T47D (cell line): ENCODE data around the gene NTPCR.

ENCODE experiments used
- DNase-seq, 2 experiments: peaks; one replicate each; pipeline versions ENCODE4 v3.0.0 to v3.0.0-alpha.2; 2011 to 2012; ENCODE audit warnings: low read depth in 1 of 2, low spot score in 1 of 2
- JUND ChIP-seq: IDR thresholded peaks from 2 replicates; pipeline ENCODE4 v1.6.1; 2012; ENCODE audit warnings: low read depth
- in situ Hi-C: cut with HindIII; loops from 2 replicates; pipeline ENCODE4 v1.10.0; 2016; ENCODE audit warnings: low sequenced_read_pairs, low pct_unique_long_range_greater_than_20kb

The NTPCR gene

GRCh38 chr1:233004451-233004850, 54.0 kb downstream of the NTPCR start:
- DNase-seq: no peak
- in situ Hi-C loops: no loop called here
- no peak for TF ChIP-seq JUND

- in situ Hi-C loops: no loop called here
- no peak for TF ChIP-seq JUND
- DNase-seq: no peak
These were observed 54.7 kb downstream of the NTPCR start for GRCh38 chr1:233005156-233005555.

DNA sequence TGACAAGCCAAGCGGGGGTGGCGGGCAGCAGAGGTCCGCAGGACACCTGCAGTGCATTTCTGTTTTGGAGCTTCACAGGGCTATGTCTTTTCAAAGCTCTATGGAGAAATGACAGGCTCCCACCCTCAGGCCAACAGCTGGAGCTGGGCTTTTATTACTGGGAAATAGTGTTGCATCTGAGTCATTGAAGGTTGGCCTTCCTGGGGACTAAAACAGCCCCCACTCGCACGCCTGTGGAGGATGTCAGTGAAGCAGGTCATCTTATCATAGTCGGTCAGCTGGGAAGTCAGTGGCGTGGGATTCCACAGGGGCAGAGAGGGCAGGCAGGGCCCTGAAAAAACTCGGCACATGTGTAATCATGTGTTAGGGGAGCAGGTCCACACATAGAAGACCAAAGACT, 55.3 kb downstream of the NTPCR start:
- no peak for TF ChIP-seq JUND
- in situ Hi-C loops: no loop called here
- DNase-seq: no peak

DNA sequence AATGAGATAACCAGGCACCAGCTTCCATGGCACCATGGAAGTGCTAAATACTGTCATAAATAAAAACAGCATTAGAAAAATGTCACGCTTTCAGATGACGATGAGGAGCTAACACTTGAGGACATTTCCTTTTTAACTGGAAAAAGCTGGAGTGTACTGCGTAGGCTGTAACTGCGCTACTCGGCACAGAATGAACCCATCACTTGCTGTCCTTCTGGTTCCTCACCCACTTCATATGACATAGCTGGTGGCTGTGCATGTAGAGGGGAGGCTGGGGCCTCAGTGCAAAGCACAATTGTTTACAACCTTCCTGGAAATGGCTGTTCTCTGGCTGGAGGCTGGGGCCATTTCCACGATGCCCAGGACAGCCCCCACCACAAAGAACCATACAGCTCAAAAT, 55.7 kb downstream of the NTPCR start:
- TF ChIP-seq JUND: no peak
- DNase-seq: no peak
- in situ Hi-C loops: no loop called here

DNA sequence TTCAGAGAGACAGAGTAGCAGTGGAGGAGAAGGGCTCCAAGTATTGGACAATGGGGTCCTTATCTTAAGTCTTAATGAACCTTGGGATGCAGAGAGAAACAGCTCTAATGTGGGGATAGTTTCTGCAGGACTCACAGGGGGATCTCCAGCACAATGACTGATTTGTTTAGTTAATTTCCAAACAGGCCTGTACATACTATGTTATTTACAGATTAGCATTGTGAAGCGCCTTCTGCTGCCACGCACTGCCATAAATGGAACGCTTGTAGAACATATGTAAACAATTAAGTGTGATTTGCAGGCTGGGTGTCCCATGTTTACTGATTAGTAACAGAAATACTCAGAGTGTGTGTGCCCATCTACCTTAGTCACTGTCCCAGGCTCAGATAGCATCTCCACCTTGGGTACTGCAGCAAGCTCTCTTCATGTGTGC, 56.1 kb downstream of the NTPCR start:
- DNase-seq: no peak
- no peak for TF ChIP-seq JUND
- in situ Hi-C loops: no loop called here

- TF ChIP-seq JUND: no peak
- DNase-seq: no peak
- in situ Hi-C loops: no loop called here
These were observed 59.7 kb downstream of the NTPCR start for GRCh38 chr1:233010146-233010545.

DNA sequence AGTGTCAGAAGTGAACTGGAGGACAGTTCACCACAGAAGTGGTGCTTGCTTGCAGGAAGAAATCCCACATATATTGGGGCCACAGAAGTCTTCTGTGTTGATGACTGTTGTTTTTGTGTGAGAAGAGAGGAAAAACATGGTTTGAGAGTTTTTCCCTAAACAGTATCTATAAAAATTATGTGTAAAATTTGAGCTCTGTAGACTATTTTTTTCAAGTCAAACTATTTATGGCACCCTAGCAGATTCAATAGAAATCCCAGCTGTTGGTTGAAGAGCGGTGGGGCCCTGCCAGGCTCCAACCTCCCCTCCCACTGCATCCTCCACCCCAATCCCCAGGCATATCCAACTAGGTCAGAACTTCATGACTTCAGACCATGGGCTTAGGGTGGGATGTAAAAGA, 61.6 kb downstream of the NTPCR start:
- no peak for TF ChIP-seq JUND

DNA sequence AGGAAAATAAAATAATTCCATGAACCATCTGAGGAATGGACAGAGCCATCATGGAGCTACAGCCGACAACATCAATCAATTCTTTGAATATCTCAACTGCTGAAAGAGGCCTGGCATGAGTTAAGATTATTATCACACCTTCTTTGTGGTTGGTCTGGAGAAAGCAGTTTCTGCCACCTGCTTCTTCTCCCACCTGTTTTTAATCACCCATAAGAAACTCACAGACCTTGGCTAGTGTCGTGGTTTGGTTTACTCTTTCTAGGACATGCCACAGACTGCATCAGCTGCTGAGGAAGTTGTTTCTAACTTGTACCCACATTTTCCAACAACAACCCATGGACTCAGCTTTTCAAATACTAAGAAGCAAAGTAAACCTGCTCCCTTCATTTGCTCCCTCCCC, 65.6 kb downstream of the NTPCR start:
- DNase-seq: no peak
- in situ Hi-C loops: no loop called here
- TF ChIP-seq JUND: no peak

More for the DNA sequence above, 61.6 kb downstream of the NTPCR start:
- DNase-seq: no peak
- in situ Hi-C loops: no loop called here

- no peak for TF ChIP-seq JUND
- in situ Hi-C loops: no loop called here
- DNase-seq: no peak
These were observed 66.4 kb downstream of the NTPCR start for GRCh38 chr1:233016798-233017197.

DNA sequence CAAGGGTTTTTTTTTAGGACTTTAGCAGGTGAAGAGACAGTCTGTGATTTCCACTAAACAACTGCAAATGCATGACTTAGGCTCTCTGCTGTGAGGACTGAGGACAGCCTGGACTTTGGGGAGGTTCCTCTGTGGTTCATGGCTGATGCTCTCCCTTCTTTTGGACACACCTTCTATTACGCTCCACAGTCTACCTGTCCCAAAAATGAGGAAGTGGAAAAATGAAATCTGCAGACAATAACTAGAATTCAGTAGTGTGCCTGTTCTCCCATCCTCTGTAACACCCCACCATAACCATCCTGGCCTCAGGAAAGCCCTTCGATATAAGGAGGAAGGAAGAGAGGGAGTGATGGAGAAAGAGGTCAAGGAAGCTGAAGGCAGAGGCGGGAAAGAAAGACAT, 68.7 kb downstream of the NTPCR start:
- no peak for DNase-seq
- TF ChIP-seq JUND: no peak
- in situ Hi-C loops: no loop called here

GRCh38 chr1:233019778-233020325, 69.4 kb downstream of the NTPCR start:
- in situ Hi-C loops: no loop called here
- DNase-seq: no peak
- no peak for TF ChIP-seq JUND

DNA sequence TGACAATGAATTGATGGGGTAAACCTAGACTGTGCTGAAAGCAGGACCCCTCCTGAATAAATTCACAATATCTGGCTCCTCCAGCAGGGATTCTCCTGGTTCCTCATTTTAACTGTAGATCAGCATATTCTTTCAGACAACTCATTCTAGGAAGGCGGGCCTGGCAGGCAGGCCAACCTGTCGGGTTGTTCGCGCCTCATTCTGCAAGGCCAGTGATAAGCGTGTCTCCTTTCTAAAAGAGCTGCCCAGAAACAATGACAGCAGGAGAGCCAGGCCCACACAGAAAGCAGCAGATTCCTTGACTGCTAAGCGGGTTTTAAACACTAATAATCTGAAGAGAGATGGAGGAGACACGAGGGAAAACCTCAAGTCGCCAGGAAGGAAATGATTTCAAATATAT, 70.0 kb downstream of the NTPCR start:
- no peak for TF ChIP-seq JUND
- no peak for DNase-seq
- in situ Hi-C loops: no loop called here

GRCh38 chr1:233022246-233022645, 71.8 kb downstream of the NTPCR start:
- peak in 1 of 2 experiments; percentile 61 for DNase-seq
- no peak for TF ChIP-seq JUND
- in situ Hi-C loops: no loop called here

GRCh38 chr1:233024199-233024598, 73.8 kb downstream of the NTPCR start:
- no peak for TF ChIP-seq JUND
- in situ Hi-C loops: no loop called here
- DNase-seq: no peak
